ENCODE data around the gene AUTS2. TPM values are rescaled to one million over a fixed set of nuclear protein-coding genes. Genes with fewer than 3 reads are reported as not detected.

AUTS2 gene
- total RNA-seq, 4 donors from 2014 or later: 29.8 to 114 (median 59.4) TPM

DNA sequence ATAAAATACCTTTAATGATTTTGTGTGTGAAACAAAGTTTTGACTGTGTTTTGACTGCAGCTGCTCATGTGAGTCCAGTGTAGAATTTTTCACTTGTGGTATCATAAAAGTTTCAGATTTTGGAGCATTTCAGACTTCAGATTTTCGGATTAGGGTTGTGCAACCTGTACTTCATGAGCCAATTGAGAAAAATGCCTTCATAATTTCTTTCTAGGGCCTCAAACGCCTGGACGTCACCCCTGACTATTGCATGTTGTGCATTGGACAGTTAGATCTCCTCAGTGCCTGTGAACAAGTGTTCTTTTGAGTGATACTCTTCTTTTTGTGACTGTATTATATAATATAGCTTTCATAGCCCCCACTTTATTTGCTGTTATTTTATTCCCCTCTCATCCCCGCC, 161.1 kb downstream of the AUTS2 start:
- Histone ChIP-seq H3K9me3 (no peaks in the 10 kb centered on the region), H3K27me3 (no peaks in the 10 kb centered on the region), H3K36me3 (no peaks in the 10 kb centered on the region), H3K4me3 (no peak overlapping the region), H3K27ac (no peak overlapping the region), H3K4me1 (peaks cover 0 to 9% (median 0%) of the 10 kb centered on the region in 4 donors)
- intact Hi-C loops (cut with DNase I; ENCODE audit: low total_unique reads): no loop called here
- 71 to 96% methylated on average over 3 to 4 of the region's 4 CpGs for WGBS, 2 donors (ENCODE audit: low coverage in 1 of 2)
- in situ Hi-C loops (cut with MboI; ENCODE audit: low pct_ligation_motif_present in 1 of 4, low pct_unique_long_range_greater_than_20kb in 1 of 4, low sequenced_read_pairs in 3 of 4): no loop called here
- DNase-seq: no peak
- TF ChIP-seq EP300 (IDR thresholded peaks at IDR 0.05; ENCODE audit: low read depth) (no peak), POLR2A (IDR thresholded peaks at IDR 0.05) (no peak), POLR2AphosphoS5 (IDR thresholded peaks at IDR 0.05) (no peak)
- TF ChIP-seq, protein P1, sequence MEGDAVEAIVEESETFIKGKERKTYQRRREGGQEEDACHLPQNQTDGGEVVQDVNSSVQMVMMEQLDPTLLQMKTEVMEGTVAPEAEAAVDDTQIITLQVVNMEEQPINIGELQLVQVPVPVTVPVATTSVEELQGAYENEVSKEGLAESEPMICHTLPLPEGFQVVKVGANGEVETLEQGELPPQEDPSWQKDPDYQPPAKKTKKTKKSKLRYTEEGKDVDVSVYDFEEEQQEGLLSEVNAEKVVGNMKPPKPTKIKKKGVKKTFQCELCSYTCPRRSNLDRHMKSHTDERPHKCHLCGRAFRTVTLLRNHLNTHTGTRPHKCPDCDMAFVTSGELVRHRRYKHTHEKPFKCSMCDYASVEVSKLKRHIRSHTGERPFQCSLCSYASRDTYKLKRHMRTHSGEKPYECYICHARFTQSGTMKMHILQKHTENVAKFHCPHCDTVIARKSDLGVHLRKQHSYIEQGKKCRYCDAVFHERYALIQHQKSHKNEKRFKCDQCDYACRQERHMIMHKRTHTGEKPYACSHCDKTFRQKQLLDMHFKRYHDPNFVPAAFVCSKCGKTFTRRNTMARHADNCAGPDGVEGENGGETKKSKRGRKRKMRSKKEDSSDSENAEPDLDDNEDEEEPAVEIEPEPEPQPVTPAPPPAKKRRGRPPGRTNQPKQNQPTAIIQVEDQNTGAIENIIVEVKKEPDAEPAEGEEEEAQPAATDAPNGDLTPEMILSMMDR (IDR thresholded peaks at IDR 0.05): no peak

DNA sequence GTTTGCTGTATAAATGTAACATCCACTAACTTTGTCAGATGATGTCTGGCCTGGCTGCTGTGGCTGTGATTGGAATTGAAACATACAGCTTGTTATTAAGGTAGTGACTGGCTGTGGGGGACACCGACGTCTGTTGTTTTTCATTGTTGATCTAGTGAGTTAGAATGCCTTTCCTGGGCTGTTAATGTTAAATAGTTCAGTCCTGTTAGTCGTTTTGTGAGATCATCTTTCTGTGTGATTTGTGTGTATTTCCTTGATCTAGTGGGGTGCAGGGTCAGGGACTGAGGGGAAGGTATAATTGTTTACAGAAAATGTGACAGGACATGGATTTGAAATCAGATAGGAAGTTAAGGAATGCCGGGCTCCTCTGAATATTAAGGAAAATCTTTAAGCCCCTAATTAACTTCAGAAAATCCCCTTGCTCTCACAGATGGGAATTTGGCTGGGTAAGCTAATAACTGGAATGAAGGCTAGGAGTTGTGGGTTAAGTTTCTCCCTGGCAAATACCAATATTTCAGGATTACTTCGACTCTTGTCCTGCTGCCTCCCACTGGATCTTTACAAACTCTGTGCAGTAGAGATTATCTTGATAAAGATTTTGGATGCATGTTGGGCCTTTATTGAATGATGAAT, 163.1 kb downstream of the AUTS2 start:
- WGBS, 2 donors (ENCODE audit: low coverage in 1 of 2): 38 to 58% methylated on average over 3 to 5 of the region's 5 CpGs
- H3K4me1 ChIP-seq: peaks cover 0 to 9% (median 0%) of the 10 kb centered on the region in 4 donors
- no peaks in the 10 kb centered on the region for H3K9me3 ChIP-seq
- H3K27ac ChIP-seq: no peak overlapping the region
- H3K27me3 ChIP-seq: no peaks in the 10 kb centered on the region
- DNase-seq: no peak
- in situ Hi-C loops (cut with MboI; ENCODE audit: low pct_ligation_motif_present in 1 of 4, low pct_unique_long_range_greater_than_20kb in 1 of 4, low sequenced_read_pairs in 3 of 4) (no loop called here), intact Hi-C loops (cut with DNase I; ENCODE audit: low total_unique reads) (no loop called here)
- no peak overlapping the region for H3K4me3 ChIP-seq
- TF ChIP-seq, protein P1 (IDR thresholded peaks at IDR 0.05): no peak
- no peak for TF ChIP-seq POLR2A (IDR thresholded peaks at IDR 0.05)
- TF ChIP-seq POLR2AphosphoS5 (IDR thresholded peaks at IDR 0.05): no peak
- no peak for TF ChIP-seq EP300 (IDR thresholded peaks at IDR 0.05; ENCODE audit: low read depth)
- no peaks in the 10 kb centered on the region for H3K36me3 ChIP-seq

DNA sequence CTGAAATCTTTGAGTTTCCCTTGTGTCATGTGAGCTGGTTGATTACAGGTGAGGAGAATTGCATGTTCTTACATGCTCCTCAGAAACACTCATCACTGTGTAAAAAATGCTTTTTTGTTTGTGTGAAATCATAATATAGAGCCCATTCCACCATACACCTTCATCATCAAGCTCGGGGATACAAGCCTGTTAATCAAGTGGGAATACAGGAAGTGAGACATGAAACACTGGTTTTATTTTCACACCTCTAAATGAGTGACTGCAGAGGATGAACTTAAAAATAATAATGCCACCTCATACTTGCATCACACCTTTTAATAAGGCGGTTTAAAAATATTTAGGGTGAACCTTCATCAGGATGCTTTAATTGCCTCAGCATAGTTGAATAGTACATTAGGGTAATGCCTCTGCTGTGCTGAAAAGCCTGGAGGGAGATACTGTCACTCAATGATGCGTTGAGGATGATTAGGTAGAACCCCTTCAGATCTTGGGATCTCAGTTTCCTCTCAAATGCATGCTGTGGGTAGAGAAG, 164.6 kb downstream of the AUTS2 start:
- intact Hi-C loops (cut with DNase I; ENCODE audit: low total_unique reads) (no loop called here), in situ Hi-C loops (cut with MboI; ENCODE audit: low pct_ligation_motif_present in 1 of 4, low pct_unique_long_range_greater_than_20kb in 1 of 4, low sequenced_read_pairs in 3 of 4) (no loop called here)
- no peaks in the 10 kb centered on the region for H3K27me3 ChIP-seq
- H3K4me1 ChIP-seq: peaks cover 0 to 8% (median 0%) of the 10 kb centered on the region in 4 donors
- H3K9me3 ChIP-seq: no peaks in the 10 kb centered on the region
- no peak for DNase-seq
- no peak overlapping the region for H3K4me3 ChIP-seq
- H3K36me3 ChIP-seq: no peaks in the 10 kb centered on the region
- WGBS, 2 donors (ENCODE audit: low coverage in 1 of 2): 74 to 79% methylated on average over 3 of the region's 3 CpGs
- no peak overlapping the region for H3K27ac ChIP-seq
- no peak for TF ChIP-seq POLR2AphosphoS5 (IDR thresholded peaks at IDR 0.05)
- TF ChIP-seq EP300 (IDR thresholded peaks at IDR 0.05; ENCODE audit: low read depth): no peak
- no peak for TF ChIP-seq POLR2A (IDR thresholded peaks at IDR 0.05)
- TF ChIP-seq, protein P1 (IDR thresholded peaks at IDR 0.05): no peak

DNA sequence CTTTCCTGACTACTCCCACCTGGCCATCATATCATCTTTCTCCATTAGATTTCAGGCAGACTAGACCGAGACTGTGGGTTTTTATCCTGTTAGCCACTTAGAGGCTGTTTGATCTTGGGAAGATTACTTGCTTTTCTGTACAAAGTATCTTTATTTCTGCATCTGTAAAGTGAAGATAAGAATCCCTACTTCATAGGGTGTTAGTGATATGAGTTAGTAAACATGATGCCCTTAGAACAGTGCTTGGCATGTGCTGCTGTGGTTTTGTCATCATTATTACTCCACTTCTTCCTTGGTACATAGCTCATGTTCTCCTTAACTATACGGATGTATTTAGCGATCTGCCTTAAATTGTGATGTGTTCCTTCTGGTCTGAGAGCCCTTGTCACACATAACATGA, 165.2 kb downstream of the AUTS2 start:
- H3K36me3 ChIP-seq: no peaks in the 10 kb centered on the region
- TF ChIP-seq POLR2A (IDR thresholded peaks at IDR 0.05): no peak
- no peak for TF ChIP-seq EP300 (IDR thresholded peaks at IDR 0.05; ENCODE audit: low read depth)
- no peak for TF ChIP-seq POLR2AphosphoS5 (IDR thresholded peaks at IDR 0.05)
- TF ChIP-seq, protein P1 (IDR thresholded peaks at IDR 0.05): no peak
- no peak for DNase-seq
- peaks cover 0 to 1% (median 0%) of the 10 kb centered on the region in 4 donors for H3K4me1 ChIP-seq
- H3K27ac ChIP-seq: no peak overlapping the region
- no peaks in the 10 kb centered on the region for H3K9me3 ChIP-seq
- in situ Hi-C loops (cut with MboI; ENCODE audit: low pct_ligation_motif_present in 1 of 4, low pct_unique_long_range_greater_than_20kb in 1 of 4, low sequenced_read_pairs in 3 of 4): no loop called here
- no peak overlapping the region for H3K4me3 ChIP-seq
- intact Hi-C loops (cut with DNase I; ENCODE audit: low total_unique reads): no loop called here
- 82 to 87% methylated on average over 1 to 3 of the region's 3 CpGs for WGBS, 2 donors (ENCODE audit: low coverage in 1 of 2)
- H3K27me3 ChIP-seq: no peaks in the 10 kb centered on the region
